H9 (cell line): ENCODE data around the gene CAMP. TPM values are rescaled to one million over a fixed set of nuclear protein-coding genes. Genes with fewer than 3 reads are reported as not detected.

Experiments used
- DNase-seq: peaks from one replicate; pipeline ENCODE4 v3.0.0-alpha.2; 2017
- H2AFZ ChIP-seq: one replicate; pipeline ENCODE4 v1.6.1; 2013; ENCODE audit warnings: mild to moderate bottlenecking, low read length, control low read depth, moderate library complexity
- H2AK5ac ChIP-seq: 2 replicates; pipeline ENCODE4 v1.6.1; 2013; ENCODE audit warnings: low read length, control low read depth, mixed read lengths; ENCODE audit not compliant: insufficient read length
- H2BK120ac ChIP-seq: one replicate; pipeline ENCODE4 v1.6.1; 2013; ENCODE audit warnings: low read depth, mild to moderate bottlenecking, low read length, control low read depth, inconsistent platforms; ENCODE audit not compliant: poor library complexity, severe bottlenecking
- H2BK12ac ChIP-seq: 2 replicates; pipeline ENCODE4 v1.6.1; 2013; ENCODE audit warnings: low read length, control low read depth, mixed read lengths, low read depth; ENCODE audit not compliant: insufficient read length
- H2BK15ac ChIP-seq: 2 replicates; pipeline ENCODE4 v1.6.1; 2013; ENCODE audit warnings: low read depth, low read length, control low read depth
- H2BK20ac ChIP-seq: one replicate; pipeline ENCODE4 v1.6.1; 2013; ENCODE audit warnings: low read depth, mild to moderate bottlenecking, low read length, control low read depth, inconsistent platforms; ENCODE audit not compliant: poor library complexity, severe bottlenecking
- H2BK5ac ChIP-seq: 2 replicates; pipeline ENCODE4 v1.6.1; 2013; ENCODE audit warnings: low read length, control low read depth, mixed read lengths; ENCODE audit not compliant: insufficient read length
- H3K14ac ChIP-seq: 2 replicates; pipeline ENCODE4 v1.6.1; 2013; ENCODE audit warnings: low read length, control low read depth; ENCODE audit not compliant: insufficient read depth
- H3K18ac ChIP-seq: 2 replicates; pipeline ENCODE4 v1.6.1; 2013; ENCODE audit warnings: low read depth, mild to moderate bottlenecking, mixed read lengths, low read length, control low read depth; ENCODE audit not compliant: insufficient read length
- H3K23ac ChIP-seq: 2 replicates; pipeline ENCODE4 v1.6.1; 2013; ENCODE audit warnings: low read length, control low read depth, mixed read lengths, low read depth; ENCODE audit not compliant: insufficient read length
- H3K23me2 ChIP-seq: 2 replicates; pipeline ENCODE4 v1.6.1; 2013; ENCODE audit warnings: low read depth, mild to moderate bottlenecking, mixed read lengths, low read length, control low read depth; ENCODE audit not compliant: insufficient read length, poor library complexity, severe bottlenecking
- H3K27ac ChIP-seq: 2 replicates; pipeline ENCODE4 v1.5.1; 2013; ENCODE audit warnings: low read length, control low read depth, mixed read lengths, low read depth; ENCODE audit not compliant: insufficient read length
- H3K27me3 ChIP-seq: 2 replicates; pipeline ENCODE4 v1.6.1; 2013; ENCODE audit warnings: low read length, control low read depth, inconsistent platforms; ENCODE audit not compliant: insufficient read depth
- H3K4ac ChIP-seq: 2 replicates; pipeline ENCODE4 v1.6.1; 2013; ENCODE audit warnings: low read depth, mild to moderate bottlenecking, control low read depth, inconsistent platforms, low read length, moderate library complexity
- H3K4me1 ChIP-seq: 2 replicates; pipeline ENCODE4 v1.6.1; 2013; ENCODE audit warnings: low read length, control low read depth, inconsistent platforms; ENCODE audit not compliant: insufficient read depth
- H3K4me2 ChIP-seq: 2 replicates; pipeline ENCODE4 v1.6.1; 2013; ENCODE audit warnings: low read length, control low read depth, mixed read lengths; ENCODE audit not compliant: insufficient read length, insufficient read depth
- H3K56ac ChIP-seq: 2 replicates; pipeline ENCODE4 v1.6.1; 2013; ENCODE audit warnings: low read depth, mild to moderate bottlenecking, mixed read lengths, low read length, control low read depth; ENCODE audit not compliant: insufficient read length
- H3K79me1 ChIP-seq: 2 replicates; pipeline ENCODE4 v1.6.1; 2013; ENCODE audit warnings: low read depth, mild to moderate bottlenecking, moderate library complexity, low read length, control low read depth, inconsistent platforms; ENCODE audit not compliant: insufficient read depth, poor library complexity, severe bottlenecking
- H3K79me2 ChIP-seq: 2 replicates; pipeline ENCODE4 v1.6.1; 2013; ENCODE audit warnings: low read length, control low read depth, inconsistent platforms; ENCODE audit not compliant: insufficient read depth
- H3K9ac ChIP-seq: 2 replicates; pipeline ENCODE4 v1.6.1; 2013; ENCODE audit warnings: low read length, control low read depth, mixed read lengths; ENCODE audit not compliant: insufficient read length; ENCODE audit errors: extremely low read depth
- H3K9me3 ChIP-seq: one replicate; pipeline ENCODE4 v1.6.1; 2013; ENCODE audit warnings: low read depth, low read length, inconsistent platforms; ENCODE audit not compliant: control insufficient read depth
- H3T11ph ChIP-seq: one replicate; pipeline ENCODE4 v1.6.1; 2013; ENCODE audit warnings: mild to moderate bottlenecking, low read length, control low read depth, inconsistent platforms
- H4K20me1 ChIP-seq: one replicate; pipeline ENCODE4 v1.6.1; 2013; ENCODE audit not compliant: control insufficient read depth, insufficient read length, insufficient read depth
- H4K5ac ChIP-seq: 2 replicates; pipeline ENCODE4 v1.6.1; 2013; ENCODE audit warnings: low read depth, mild to moderate bottlenecking, mixed read lengths, low read length, control low read depth; ENCODE audit not compliant: insufficient read length
- H4K8ac ChIP-seq: replicated peaks from 2 replicates; pipeline ENCODE4 v1.6.1; 2013; ENCODE audit warnings: low read length, control low read depth, mixed read lengths, low read depth; ENCODE audit not compliant: insufficient read length
- H4K91ac ChIP-seq: 2 replicates; pipeline ENCODE4 v1.6.1; 2013; ENCODE audit warnings: low read depth, mild to moderate bottlenecking, moderate library complexity, mixed read lengths, low read length, control low read depth; ENCODE audit not compliant: insufficient read length
- H3K27ac Mint-ChIP-seq, 3 experiments: 2 replicates in 2 of 3; 3 replicates in 1 of 3; pipeline ENCODE4 v1.8.0; 2020 to 2021; ENCODE audit warnings: mixed read lengths in 3 of 3, mild to moderate bottlenecking in 1 of 3, moderate library complexity in 1 of 3
- H3K27me3 Mint-ChIP-seq: 2 replicates; pipeline ENCODE4 v1.8.0; 2021; ENCODE audit warnings: low read depth, mild to moderate bottlenecking, moderate library complexity, mixed read lengths
- H3K36me3 Mint-ChIP-seq, 3 experiments: 2 replicates in 2 of 3; 3 replicates in 1 of 3; pipeline ENCODE4 v1.8.0; 2020 to 2021; ENCODE audit warnings: low read depth in 3 of 3, mixed read lengths in 3 of 3; ENCODE audit not compliant: insufficient read depth in 1 of 3
- H3K4me1 Mint-ChIP-seq, 2 experiments: 2 replicates each; pipeline ENCODE4 v1.8.0; 2020; ENCODE audit warnings: mixed read lengths in 2 of 2
- H3K4me3 Mint-ChIP-seq, 2 experiments: 2 replicates in 1 of 2; 3 replicates in 1 of 2; pipeline ENCODE4 v1.8.0; 2020 to 2021; ENCODE audit warnings: mild to moderate bottlenecking in 2 of 2, mixed read lengths in 2 of 2, moderate library complexity in 1 of 2
- H3K9me3 Mint-ChIP-seq, 2 experiments: 2 replicates in 1 of 2; 3 replicates in 1 of 2; pipeline ENCODE4 v1.8.0; 2020; ENCODE audit warnings: mild to moderate bottlenecking in 2 of 2, mixed read lengths in 2 of 2, moderate library complexity in 1 of 2
- CTCF ChIP-seq: fragments of 200-600 bp; sonication (generic); conservative IDR thresholded peaks from 3 replicates; pipeline ENCODE4 v1.8.0; 2021; ENCODE audit warnings: antibody characterized with exemption, mild to moderate bottlenecking
- WGBS: extraction: QIAGEN DNeasy Blood & Tissue Kit; methylation state at CpG from one replicate; pipeline ENCODE4 v1.1.7; 2013; ENCODE audit warnings: missing lambda C conversion rate, low lambda C conversion rate, mixed read lengths; ENCODE audit not compliant: insufficient read length; ENCODE audit errors: extremely low coverage; 5-methylcytosine and 5-hydroxymethylcytosine counted together
- total RNA-seq: library from RNA; stranded (reverse); gene quantifications from 2 replicates; pipeline ENCODE4 v1.2.1, GENCODE V29; 2021

Gene CAMP
- total RNA-seq, 1 experiment from 2014 or later, result not detected

- no peak overlapping the region for H2BK120ac ChIP-seq
- H2AFZ ChIP-seq, result no peak overlapping the region
- Mint-ChIP-seq H3K4me1 (peaks cover 0 to 2% of the 10 kb centered on the region in 2 experiments; a peak in 2 of 4 replicates), H3K27me3 (no peaks in the 10 kb centered on the region; the same call in 1 of the 2 replicates), H3K9me3 (peaks cover 15 to 23% of the 10 kb centered on the region in 2 experiments), H3K4me3 (no peak overlapping the region), H3K27ac (peak overlapping the region in 1 of 3 experiments; percentile 62; a peak in 2 of 7 replicates), H3K36me3 (peaks cover 75 to 78% (median 75%) of the 10 kb centered on the region in 3 experiments)
- no peak overlapping the region for H3K23ac ChIP-seq
- H3K18ac ChIP-seq, result no peak overlapping the region
- no peak overlapping the region for H2AK5ac ChIP-seq
- no peak overlapping the region for H3K56ac ChIP-seq
- peaks cover 6% of the 10 kb centered on the region for H3K9me3 ChIP-seq
- no peak overlapping the region for H2BK20ac ChIP-seq
- H3K79me2 ChIP-seq, result no peaks in the 10 kb centered on the region
- no peak overlapping the region for H3K14ac ChIP-seq
- H3K4me1 ChIP-seq, result no peaks in the 10 kb centered on the region
- no CpG with 5 or more reads among the region's 23 CpGs for WGBS
- no peak overlapping the region for H3T11ph ChIP-seq
- H2BK15ac ChIP-seq, result no peak overlapping the region
- no peak for DNase-seq
- H3K4me2 ChIP-seq, result no peak overlapping the region
- no peak for TF ChIP-seq CTCF
- no peak overlapping the region for H4K91ac ChIP-seq
- H3K23me2 ChIP-seq, result no peaks in the 10 kb centered on the region
- H3K4ac ChIP-seq, result no peak overlapping the region
- no peak overlapping the region for H4K8ac ChIP-seq
- H3K9ac ChIP-seq, result no peak overlapping the region
- no peak overlapping the region for H2BK5ac ChIP-seq
- no peak overlapping the region for H3K27ac ChIP-seq
- no peak overlapping the region for H4K5ac ChIP-seq
- peaks cover under 1% of the 10 kb centered on the region for H4K20me1 ChIP-seq
- no peaks in the 10 kb centered on the region for H3K27me3 ChIP-seq
- H3K79me1 ChIP-seq, result peaks cover 3% of the 10 kb centered on the region
- H2BK12ac ChIP-seq, result no peak overlapping the region
Measured at GRCh38 chr3:48268936-48269561, 45.8 kb downstream of the CAMP start.
